Measurements from ENCODE around the gene KRT5.

KRT5 gene

GRCh38 chr12:52535574-52535973, 15.4 kb upstream of the KRT5 start:
- no peak for DNase-seq

GRCh38 chr12:52534482-52534881, 14.3 kb upstream of the KRT5 start:
- no peak for DNase-seq

- no peak for DNase-seq
Observed at GRCh38 chr12:52533686-52534470, 13.7 kb upstream of the KRT5 start.

GRCh38 chr12:52532636-52533035, 12.4 kb upstream of the KRT5 start:
- DNase-seq, result no peak

- no peak for DNase-seq
Observed at GRCh38 chr12:52531566-52532300, 11.5 kb upstream of the KRT5 start.

- no peak for DNase-seq
Observed at GRCh38 chr12:52530905-52531304, 10.7 kb upstream of the KRT5 start.

- DNase-seq, result no peak
Observed at GRCh38 chr12:52530366-52530765, 10.2 kb upstream of the KRT5 start.

GRCh38 chr12:52529846-52530245, 9.7 kb upstream of the KRT5 start:
- no peak for DNase-seq

- DNase-seq, result no peak
Observed at GRCh38 chr12:52529417-52529816, 9.2 kb upstream of the KRT5 start.

GRCh38 chr12:52528641-52529143, 8.5 kb upstream of the KRT5 start:
- no peak for DNase-seq

- peak; percentile 33 for DNase-seq
Observed at GRCh38 chr12:52527121-52527800, 7.1 kb upstream of the KRT5 start.

GRCh38 chr12:52526511-52526951, 6.3 kb upstream of the KRT5 start:
- peak; percentile 51 for DNase-seq

GRCh38 chr12:52525661-52526499, 5.7 kb upstream of the KRT5 start:
- DNase-seq, result peak; percentile 52

- peak; percentile 44 for DNase-seq
Observed at GRCh38 chr12:52524898-52525591, 4.9 kb upstream of the KRT5 start.

GRCh38 chr12:52524241-52524897, 4.2 kb upstream of the KRT5 start:
- DNase-seq, result peak; percentile 26

- peak; percentile 28 for DNase-seq
Observed at GRCh38 chr12:52523824-52524223, 3.6 kb upstream of the KRT5 start.

- peak; percentile 50 for DNase-seq
Observed at GRCh38 chr12:52522346-52523011, 2.3 kb upstream of the KRT5 start.

- peak; percentile 32 for DNase-seq
Observed at GRCh38 chr12:52521568-52522266, 1.5 kb upstream of the KRT5 start.

- no peak for DNase-seq
Observed at GRCh38 chr12:52521175-52521567, 977 bp upstream of the KRT5 start.

- no peak for DNase-seq
Observed at GRCh38 chr12:52519387-52519703, 849 bp downstream of the KRT5 start.

All from activated CD8-positive, alpha-beta memory T cell treated with anti-CD3 and anti-CD28 coated beads for 24 hours (primary cell).